Heart right ventricle (tissue), 16 donors: ENCODE measurements around the gene MAOB. TPM values are rescaled to one million over a fixed set of nuclear protein-coding genes. Genes with fewer than 3 reads are reported as not detected.

ENCODE experiments used
- ATAC-seq, 8 donors: fragments of 200-7000 bp; cut with Tn5 transposase; one replicate each; pipeline ENCODE4 v1.9.1; 2020; ENCODE audit warnings: mild to moderate bottlenecking in 8 of 8, moderate library complexity in 8 of 8, moderate number of reproducible peaks in 1 of 8
- DNase-seq, 2 donors: peaks; one replicate each; pipeline ENCODE4 v3.0.0-alpha.2; 2020
- H3K27ac ChIP-seq, 10 donors: fragments of 200-600 bp; sonication (generic) in 2 of 10; one replicate each; pipeline versions ENCODE4 v1.5.0 to v1.8.0; 2020 to 2022; ENCODE audit warnings: mild to moderate bottlenecking in 3 of 10
- H3K27me3 ChIP-seq, 7 donors: fragments of 200-600 bp; one replicate each; pipeline ENCODE4 v1.8.0; 2021 to 2022; ENCODE audit warnings: mild to moderate bottlenecking in 2 of 7
- H3K36me3 ChIP-seq, 9 donors: fragments of 200-600 bp; sonication (generic) in 1 of 9; one replicate each; pipeline versions ENCODE4 v1.5.0 to v1.8.0; 2020 to 2022; ENCODE audit warnings: mild to moderate bottlenecking in 2 of 9
- H3K4me1 ChIP-seq, 9 donors: fragments of 200-600 bp; sonication (generic) in 1 of 9; one replicate each; pipeline versions ENCODE4 v1.5.0 to v1.8.0; 2020 to 2022; ENCODE audit warnings: mild to moderate bottlenecking in 4 of 9
- H3K4me3 ChIP-seq, 10 donors: fragments of 200-600 bp; sonication (generic) in 2 of 10; one replicate each; pipeline versions ENCODE4 v1.5.0 to v1.8.0; 2020 to 2022; ENCODE audit warnings: mild to moderate bottlenecking in 7 of 10, moderate library complexity in 2 of 10
- H3K9me3 ChIP-seq, 11 donors: fragments of 200-600 bp in 10 of 11; sonication (generic) in 2 of 11; one replicate each; pipeline versions ENCODE4 v1.5.0 to v1.8.0; 2013 to 2022; ENCODE audit warnings: mild to moderate bottlenecking in 2 of 11, control low read depth in 1 of 11, moderate library complexity in 1 of 11
- CTCF ChIP-seq, 9 donors: fragments of 200-600 bp; sonication (generic) in 2 of 9; IDR thresholded peaks; one replicate each; pipeline versions ENCODE4 v1.5.0 to v1.8.0; 2021 to 2022; ENCODE audit warnings: antibody characterized with exemption in 9 of 9, mild to moderate bottlenecking in 5 of 9, moderate library complexity in 1 of 9
- WGBS, 2 donors: extraction: QIAGEN DNeasy Blood & Tissue Kit; methylation state at CpG; one replicate each; pipeline ENCODE4 v1.1.7; 2013; ENCODE audit warnings: inconsistent platforms in 1 of 2; 5-methylcytosine and 5-hydroxymethylcytosine counted together
- intact Hi-C, 10 donors: fragments of 100-400 bp; cut with DNase I; formaldehyde crosslinking; loops; one replicate each; pipeline versions ENCODE4 v1.11.1 to v1.14.2; 2022
- polyA plus RNA-seq, 2 donors: library from polyadenylated mRNA; stranded (reverse); fragments of 200-250 nt; gene quantifications; one replicate each; pipeline ENCODE4 v1.2.3, GENCODE V29; 2013
- total RNA-seq, 10 donors: library from RNA; stranded (reverse); fragmentation: NEBNext Ultra II Directional in 3 of 10; extraction: Animal tissue kit (Norgen Biotek cat#: 25700) in 3 of 10; gene quantifications; one replicate each; pipeline versions ENCODE4 v1.2.1 to v1.2.4, GENCODE V29; 2021 to 2023
- donor health status: Arrhythmogenic right ventricular cardiomyopathy.
- donor health status: ischemic (EF 13 %, LVEDD 7.1; RV severe dilation, severe dysfunction).
- donor health status: healthy with polysubstance abuse.
- donor health status: DM: no; HTN: yes; CAD: no.
- donor health status: DM: no; HTN: no; CAD: no.
- donor health status: ischemic (EF 25% LVEDD 6.9; RV normal size, moderate dysfunction).
- donor health status: ischemic (EF 25% LVEDD 5.7; RV mildly dilated, moderate dysfunction).
- donor health status: healthy.
- donor health status: DM: yes; HTN: yes; CAD: no.
- donor health status: Ischemic cardiomyopathy.
- donor health status: ischemic (EF 35%, LVEDD 5.7; RV mildly dilated, moderate dysfunction).
- donor health status: nonischemic (EF 11% LVEDD 7.7; RV severe dilation, severe dysfunction).
- donor health status: DM: yes; HTN: yes; CAD: no.
- donor health status: PGD.
- donor health status: ischemic (EF 29% LVEDD 5.4; RV normal size, mild dysfunction).
- donor health status: nonischemic (EF 23%, LVEDD 6.1; RV moderate dilation, normal function).

The MAOB gene
- total and polyA plus RNA-seq, 12 donors: 24.7 to 173 (median 139) TPM

- peaks cover 0 to 45% (median 0%) of the 10 kb centered on the region in 7 donors for H3K27me3 ChIP-seq
- DNase-seq (no peak), ATAC-seq (no peak)
- TF ChIP-seq CTCF (IDR thresholded peaks at IDR 0.05): no peak
- no peak overlapping the region for H3K4me3 ChIP-seq
- intact Hi-C loops: no loop called here
- H3K27ac ChIP-seq: no peak overlapping the region
- 88 to 96% methylated on average over 4 of the region's 4 CpGs for WGBS, 2 donors
- H3K9me3 ChIP-seq: no peaks in the 10 kb centered on the region
- peaks cover 0 to 41% (median 10%) of the 10 kb centered on the region in 9 donors for H3K4me1 ChIP-seq
- H3K36me3 ChIP-seq: no peaks in the 10 kb centered on the region
Measured at GRCh38 chrX:43866423-43866822, 15.8 kb downstream of the MAOB start.

GRCh38 chrX:43865791-43866190, 16.5 kb downstream of the MAOB start:
- no peak for DNase-seq
- no peak for TF ChIP-seq CTCF (IDR thresholded peaks at IDR 0.05)
- intact Hi-C loops: no loop called here
- no peak overlapping the region for H3K4me3 ChIP-seq
- no peak overlapping the region for H3K27ac ChIP-seq
- whole genome bisulfite sequencing, 2 donors: 92 to 93% methylated on average over 5 of the region's 5 CpGs
- ATAC-seq: no peak
- no peaks in the 10 kb centered on the region for H3K9me3 ChIP-seq
- H3K4me1 ChIP-seq: peaks cover 0 to 38% (median 11%) of the 10 kb centered on the region in 9 donors
- peaks cover 0 to 41% (median 0%) of the 10 kb centered on the region in 7 donors for H3K27me3 ChIP-seq
- no peaks in the 10 kb centered on the region for H3K36me3 ChIP-seq

GRCh38 chrX:43862434-43862833, 19.8 kb downstream of the MAOB start:
- no peak for ATAC-seq
- peaks cover 0 to 20% (median 0%) of the 10 kb centered on the region in 7 donors for H3K27me3 ChIP-seq
- H3K27ac ChIP-seq: peak overlapping the region in 7 of 10 donors; percentile 20 to 67 (median 52)
- H3K4me1 ChIP-seq: peaks cover 0 to 29% (median 8%) of the 10 kb centered on the region in 9 donors
- no peaks in the 10 kb centered on the region for H3K36me3 ChIP-seq
- DNase-seq: no peak
- TF ChIP-seq CTCF (IDR thresholded peaks at IDR 0.05): no peak
- WGBS, 2 donors: 76 to 83% methylated on average over 1 of the region's 1 CpG
- intact Hi-C loops: no loop called here
- H3K9me3 ChIP-seq: no peaks in the 10 kb centered on the region
- no peak overlapping the region for H3K4me3 ChIP-seq

- peaks cover 0 to 16% (median 0%) of the 10 kb centered on the region in 7 donors for H3K27me3 ChIP-seq
- intact Hi-C loops: no loop called here
- TF ChIP-seq CTCF (IDR thresholded peaks at IDR 0.05): no peak
- H3K27ac ChIP-seq: peak overlapping the region; percentile 15 to 67 (median 58)
- no peaks in the 10 kb centered on the region for H3K9me3 ChIP-seq
- H3K4me1 ChIP-seq: peaks cover 0 to 25% (median 6%) of the 10 kb centered on the region in 9 donors
- ATAC-seq: peak; percentile 29 to 94 (median 82)
- WGBS, 2 donors: 37 to 57% methylated on average over 4 of the region's 4 CpGs
- no peak overlapping the region for H3K4me3 ChIP-seq
- DNase-seq: peak in 1 of 2 donors; percentile 54
- no peaks in the 10 kb centered on the region for H3K36me3 ChIP-seq
Measured at GRCh38 chrX:43861750-43862149, 20.5 kb downstream of the MAOB start.
